Hepatocyte (in vitro differentiated cells): ENCODE results near the gene GRK2. TPM values are rescaled to one million over a fixed set of nuclear protein-coding genes. Genes with fewer than 3 reads are reported as not detected.

ENCODE experiments used
- DNase-seq: peaks from one replicate; pipeline ENCODE4 v3.0.0-alpha.2; 2016; ENCODE audit warnings: low spot score
- H2AFZ ChIP-seq: fragments of 200-600 bp; sonication (generic); 2 replicates; pipeline ENCODE4 v1.6.0; 2016; ENCODE audit warnings: antibody characterized with exemption, mild to moderate bottlenecking
- H3K27ac ChIP-seq: fragments of 200-600 bp; sonication (generic); 2 replicates; pipeline ENCODE4 v1.5.1; 2016; ENCODE audit warnings: mild to moderate bottlenecking
- H3K27me3 ChIP-seq: fragments of 200-600 bp; sonication (generic); 2 replicates; pipeline ENCODE4 v1.6.1; 2016
- H3K36me3 ChIP-seq: fragments of 200-600 bp; sonication (generic); replicated peaks from 2 replicates; pipeline ENCODE4 v1.5.1; 2016; ENCODE audit warnings: low read depth; ENCODE audit not compliant: insufficient read depth
- H3K4me1 ChIP-seq: fragments of 200-600 bp; sonication (generic); 2 replicates; pipeline ENCODE4 v1.5.1; 2016; ENCODE audit warnings: mild to moderate bottlenecking, moderate library complexity; ENCODE audit not compliant: insufficient read depth
- H3K4me2 ChIP-seq: fragments of 200-600 bp; sonication (generic); 2 replicates; pipeline ENCODE4 v1.6.0; 2016
- H3K4me3 ChIP-seq: fragments of 200-600 bp; sonication (generic); 2 replicates; pipeline ENCODE4 v1.5.1; 2016; ENCODE audit warnings: mild to moderate bottlenecking
- H3K79me2 ChIP-seq: fragments of 200-600 bp; sonication (generic); 2 replicates; pipeline ENCODE4 v1.6.0; 2017; ENCODE audit warnings: mild to moderate bottlenecking
- H3K9me2 ChIP-seq: fragments of 200-600 bp; sonication (generic); replicated peaks from 2 replicates; pipeline ENCODE4 v1.6.0; 2017; ENCODE audit warnings: mild to moderate bottlenecking; ENCODE audit not compliant: insufficient read depth
- H3K9me3 ChIP-seq: fragments of 200-600 bp; sonication (generic); 2 replicates; pipeline ENCODE4 v1.5.1; 2016; ENCODE audit warnings: low read depth, mild to moderate bottlenecking
- H4K20me1 ChIP-seq: fragments of 200-600 bp; sonication (generic); 2 replicates; pipeline ENCODE4 v1.6.0; 2016; ENCODE audit warnings: mild to moderate bottlenecking; ENCODE audit not compliant: insufficient read depth, poor library complexity, severe bottlenecking
- CTCF ChIP-seq: fragments of 200-600 bp; sonication (generic); IDR thresholded peaks from 2 replicates; pipeline ENCODE4 v1.5.1; 2016; ENCODE audit warnings: antibody characterized with exemption, mild to moderate bottlenecking; ENCODE audit not compliant: poor library complexity
- EZH2 ChIP-seq: fragments of 200-600 bp; sonication (generic); IDR thresholded peaks from 2 replicates; pipeline ENCODE4 v1.6.1; 2016; ENCODE audit warnings: antibody characterized with exemption, mild to moderate bottlenecking, borderline replicate concordance
- EZH2phosphoT487 ChIP-seq: fragments of 200-600 bp; sonication (generic); IDR thresholded peaks from one replicate; pipeline ENCODE4 v1.6.1; 2018; ENCODE audit warnings: antibody characterized with exemption, mild to moderate bottlenecking, low read depth, moderate library complexity; ENCODE audit not compliant: unreplicated experiment, severe bottlenecking
- WGBS: methylation state at CpG from one replicate; pipeline ENCODE4 v1.1.6; 2016; ENCODE audit warnings: low lambda C conversion rate; ENCODE audit errors: missing lambda C conversion rate; 5-methylcytosine and 5-hydroxymethylcytosine counted together
- polyA plus RNA-seq: library from polyadenylated mRNA; unstranded; fragments of >200 nt; fragmentation: Nextera tagmentation; extraction: Ambion mirVana; gene quantifications from 2 replicates; pipeline ENCODE4 v1.2.1, GENCODE V29; 2016
- total RNA-seq: library from RNA; depleted of rRNA; stranded (reverse); fragments of >200 nt; gene quantifications from 2 replicates; pipeline ENCODE4 v1.2.3, GENCODE V29; 2014

GRK2 gene
- total and polyA plus RNA-seq, 2 experiments from 2014 or later, result 41.4 to 59.6 TPM

- TF ChIP-seq EZH2phosphoT487 (no peak), CTCF (no peak), EZH2 (no peak)
- no peak overlapping the region for H3K27ac ChIP-seq
- H2AFZ ChIP-seq, result no peak overlapping the region
- 98% methylated on average over 11 of the region's 11 CpGs for WGBS
- no peak overlapping the region for H3K4me3 ChIP-seq
- no peaks in the 10 kb centered on the region for H3K36me3 ChIP-seq
- peaks cover 11% of the 10 kb centered on the region for H3K4me1 ChIP-seq
- no peaks in the 10 kb centered on the region for H3K9me3 ChIP-seq
- no peak overlapping the region for H3K4me2 ChIP-seq
- no peaks in the 10 kb centered on the region for H3K79me2 ChIP-seq
- H4K20me1 ChIP-seq, result no peaks in the 10 kb centered on the region
- no peaks in the 10 kb centered on the region for H3K27me3 ChIP-seq
- no peaks in the 10 kb centered on the region for H3K9me2 ChIP-seq
- no peak for DNase-seq
These were observed 16.7 kb downstream of the GRK2 start for GRCh38 chr11:67282876-67283371.

- DNase-seq, result no peak
- Histone ChIP-seq H3K27ac (no peak overlapping the region), H3K9me2 (no peaks in the 10 kb centered on the region), H3K4me3 (no peak overlapping the region), H3K79me2 (no peaks in the 10 kb centered on the region), H3K4me2 (no peak overlapping the region), H3K4me1 (peaks cover 14% of the 10 kb centered on the region), H2AFZ (no peak overlapping the region), H3K9me3 (no peaks in the 10 kb centered on the region), H3K27me3 (no peaks in the 10 kb centered on the region), H4K20me1 (no peaks in the 10 kb centered on the region), H3K36me3 (no peaks in the 10 kb centered on the region)
- WGBS, result 96% methylated on average over 12 of the region's 13 CpGs
- TF ChIP-seq EZH2phosphoT487 (no peak), CTCF (no peak), EZH2 (no peak)
These were observed 17.2 kb downstream of the GRK2 start for GRCh38 chr11:67283481-67283963.

GRCh38 chr11:67284811-67285540, 18.7 kb downstream of the GRK2 start:
- DNase-seq, result no peak
- Histone ChIP-seq H3K27me3 (no peaks in the 10 kb centered on the region), H3K4me3 (no peak overlapping the region), H2AFZ (no peak overlapping the region), H3K36me3 (no peaks in the 10 kb centered on the region), H3K27ac (no peak overlapping the region), H3K4me1 (peaks cover 16% of the 10 kb centered on the region), H3K9me3 (no peaks in the 10 kb centered on the region), H4K20me1 (no peaks in the 10 kb centered on the region), H3K4me2 (no peak overlapping the region), H3K79me2 (peaks cover 6% of the 10 kb centered on the region), H3K9me2 (no peaks in the 10 kb centered on the region)
- TF ChIP-seq EZH2phosphoT487 (no peak), CTCF (no peak)
- WGBS, result 96% methylated on average over 42 of the region's 45 CpGs
